Measurements from ENCODE around the gene SERTAD4.

The SERTAD4 gene

DNA sequence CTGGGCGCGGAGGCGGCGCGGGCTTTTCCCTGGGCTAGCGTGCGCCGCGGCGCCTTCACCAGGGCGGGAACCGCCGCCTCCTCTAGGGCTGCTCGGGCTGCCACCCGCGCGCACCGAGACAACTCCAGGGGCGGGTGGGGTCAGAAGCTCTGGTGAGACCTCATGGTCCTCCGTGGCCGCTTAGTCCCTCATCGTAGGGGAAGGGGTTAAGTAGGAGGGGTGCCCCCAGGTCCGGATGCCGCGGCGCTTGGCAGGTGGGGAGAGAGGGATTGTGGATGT is 559 bp downstream of the SERTAD4 start:
- DNase-seq (ENCODE audit: low read depth in 2 of 2) = no peak

DNA sequence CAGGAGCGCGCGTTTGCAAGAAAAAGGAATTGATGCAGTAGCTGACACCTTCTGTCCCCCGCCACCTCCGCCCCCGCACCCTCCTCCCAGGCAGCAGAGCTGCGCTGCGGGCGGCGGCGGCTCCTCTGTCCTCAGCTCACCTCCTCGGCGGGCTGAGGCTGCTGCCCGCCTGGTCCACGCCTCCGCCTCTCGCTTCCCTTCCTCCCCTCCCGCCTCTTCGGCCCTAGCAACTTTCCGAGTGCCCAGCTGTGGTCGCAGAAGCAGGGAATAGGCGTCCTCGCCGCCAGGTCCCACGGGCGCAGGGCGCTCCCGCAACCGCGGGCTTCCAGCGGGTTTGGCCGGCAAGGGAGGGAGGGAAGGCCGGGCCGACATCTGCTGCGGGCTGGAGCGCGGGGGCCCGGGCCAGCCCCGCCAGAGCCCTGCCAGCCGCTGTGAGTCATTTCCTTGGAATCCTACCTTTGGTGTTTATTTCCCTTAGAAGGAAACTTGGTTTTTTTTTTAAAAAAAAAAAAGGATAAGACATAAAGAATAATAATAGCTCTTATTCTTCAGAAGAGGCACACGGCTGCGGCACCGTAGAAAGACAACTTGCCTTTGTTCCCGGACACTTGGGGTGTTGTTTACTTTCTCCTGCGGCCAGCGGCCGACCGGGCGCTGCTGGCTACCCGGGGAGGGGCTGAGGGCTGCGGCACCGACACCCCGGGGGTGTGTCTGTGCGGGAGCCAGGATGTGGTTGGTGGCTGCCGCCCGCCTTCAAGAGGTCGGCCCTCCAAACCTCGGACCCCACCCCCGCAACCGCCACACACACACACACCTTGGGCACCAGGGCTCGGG is 1.1 kb downstream of the SERTAD4 start:
- no peak for DNase-seq (ENCODE audit: low read depth in 2 of 2)

DNA sequence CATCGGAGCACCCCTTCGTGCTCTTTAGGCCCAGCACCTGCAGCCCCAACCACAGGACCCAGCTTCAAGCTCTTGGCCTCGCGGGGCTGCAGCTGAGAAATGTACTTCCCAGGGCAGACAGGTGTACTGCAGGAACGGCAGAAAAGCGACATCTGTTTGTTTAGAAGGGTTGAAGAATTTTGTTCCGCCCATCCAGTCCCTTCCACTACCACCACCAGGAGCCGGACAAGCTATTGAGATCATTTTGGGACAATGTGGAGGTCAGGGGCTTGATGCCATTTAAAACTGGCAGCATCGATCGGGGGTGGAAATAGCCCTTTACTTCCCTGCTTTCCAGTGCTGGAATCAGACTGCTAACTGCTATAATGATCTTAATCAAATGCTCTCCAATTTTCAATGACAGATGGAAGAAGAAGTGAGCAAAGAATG is 1.7 kb downstream of the SERTAD4 start:
- DNase-seq (ENCODE audit: low read depth in 2 of 2) = no peak

DNA sequence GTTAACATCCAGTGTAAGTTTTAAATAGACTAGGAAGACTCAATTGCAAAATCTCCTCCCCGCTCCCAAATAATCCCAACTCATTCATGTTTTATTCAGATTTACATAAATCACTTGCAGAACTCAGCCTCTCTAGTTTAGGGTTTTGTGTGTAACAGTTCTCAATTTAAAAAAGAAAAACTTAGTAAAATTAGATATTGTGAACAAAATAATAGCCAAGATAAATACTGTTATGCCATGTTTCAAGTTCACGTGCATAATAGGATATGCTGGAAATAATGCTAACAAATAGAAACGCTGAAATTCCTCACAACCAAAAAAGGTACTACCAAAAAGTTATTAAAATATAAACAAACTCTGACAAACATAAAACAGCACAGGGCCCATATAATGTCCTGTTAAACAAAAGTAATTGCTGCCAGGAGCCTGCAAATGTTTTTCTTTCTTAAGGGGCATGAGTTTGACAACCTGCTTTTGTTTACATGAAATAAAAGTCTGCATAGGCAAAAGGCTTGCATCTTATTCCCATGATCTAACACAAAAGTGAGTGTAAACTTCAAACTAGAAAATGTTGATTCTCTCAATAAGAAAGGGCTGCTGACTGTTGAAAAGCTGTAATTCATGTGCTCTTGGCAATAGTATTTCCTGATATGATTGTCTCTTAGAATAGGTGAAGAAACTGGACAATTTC is 2.9 kb downstream of the SERTAD4 start:
- DNase-seq (ENCODE audit: low read depth in 2 of 2) = no peak

DNA sequence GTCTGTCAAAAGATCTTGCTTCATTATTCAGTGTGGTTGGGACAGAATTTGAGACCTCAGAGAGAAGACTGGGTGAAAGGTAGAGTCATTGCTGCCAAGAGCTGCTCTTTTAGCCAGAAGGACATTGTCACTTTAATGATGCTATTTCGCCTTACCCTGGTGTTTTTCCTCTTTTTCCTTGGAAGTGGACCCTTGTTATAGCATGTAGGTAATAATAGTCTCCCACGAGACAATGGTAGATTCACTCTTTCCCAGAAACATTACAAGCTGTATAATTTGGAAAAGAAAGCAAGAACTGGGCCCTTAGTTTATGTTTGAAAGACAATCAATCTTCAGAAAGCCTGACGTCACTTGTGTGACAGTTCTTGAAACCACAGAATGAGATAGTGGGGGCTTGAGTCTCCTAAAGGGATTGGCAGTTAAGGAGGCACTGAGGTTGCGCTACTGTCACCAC is 3.8 kb downstream of the SERTAD4 start:
- no peak for DNase-seq (ENCODE audit: low read depth in 2 of 2)

DNA sequence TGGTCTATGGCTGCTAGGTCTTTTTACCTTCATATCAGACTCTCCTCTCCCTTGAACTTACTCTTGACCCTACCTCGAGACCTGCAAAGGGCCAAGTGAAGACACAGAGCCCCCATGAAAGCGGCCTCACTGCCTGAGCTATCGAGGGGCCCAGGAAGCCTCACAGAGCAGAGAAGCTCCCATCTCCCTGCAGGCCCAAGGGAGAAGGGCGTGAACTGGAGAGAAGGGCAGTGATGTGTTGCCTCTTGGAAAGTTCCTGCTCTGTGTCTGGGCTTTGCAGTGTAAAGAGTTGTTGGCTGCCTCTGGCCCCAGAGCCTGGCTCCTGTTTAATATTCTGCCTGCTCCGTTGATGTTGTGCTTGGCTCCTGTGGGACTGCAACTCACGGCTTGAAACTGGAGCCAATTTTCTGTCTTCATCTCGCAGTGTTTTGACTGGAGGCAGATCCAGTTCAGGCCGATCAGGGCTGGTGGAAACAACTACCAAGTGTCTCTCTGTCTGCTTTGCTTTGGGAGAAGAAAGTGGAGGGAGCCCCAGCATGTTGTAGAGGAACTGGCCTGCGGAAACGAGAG is 4.3 kb downstream of the SERTAD4 start:
- DNase-seq (ENCODE audit: low read depth in 2 of 2) = no peak

DNA sequence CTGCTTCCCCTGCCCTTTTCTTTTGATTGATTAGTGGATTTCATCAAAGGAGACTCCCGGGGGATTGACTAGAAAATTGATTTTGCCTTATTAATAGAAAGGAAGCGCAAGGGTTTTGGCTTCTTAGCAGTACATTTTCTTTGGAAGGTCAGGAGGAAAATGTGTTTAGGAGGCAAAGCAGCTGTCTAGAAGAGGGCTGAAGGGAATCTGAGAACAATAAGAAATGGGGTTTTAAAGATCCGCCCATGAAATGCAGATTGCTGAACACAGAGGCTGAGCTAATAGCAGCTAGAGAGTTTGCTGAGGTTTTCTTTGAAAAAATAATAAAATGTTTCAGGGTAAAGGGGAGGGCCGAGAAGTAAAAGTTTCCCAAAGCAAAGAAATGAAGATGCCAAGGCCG is 4.9 kb downstream of the SERTAD4 start:
- DNase-seq (ENCODE audit: low read depth in 2 of 2) = no peak

DNA sequence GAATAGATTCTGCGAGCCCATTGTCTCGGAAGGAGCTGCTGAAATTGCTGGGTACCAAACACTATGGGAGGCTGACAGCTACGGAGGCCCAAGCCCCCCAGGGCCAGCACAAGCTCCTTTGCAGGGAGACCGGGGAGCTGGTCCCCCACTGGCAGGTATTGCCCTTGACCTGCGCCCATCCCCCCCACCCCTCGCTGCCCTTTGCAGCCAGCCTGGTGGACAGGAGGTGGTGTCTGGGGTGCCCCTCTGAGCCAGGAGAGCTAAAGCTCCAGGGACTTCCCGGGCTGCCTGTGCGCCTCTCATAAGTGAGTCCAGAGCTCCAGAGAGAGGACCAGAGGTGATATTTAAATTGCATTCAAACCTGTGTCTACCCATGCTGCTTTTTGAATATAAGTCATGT is 5.4 kb downstream of the SERTAD4 start:
- DNase-seq (ENCODE audit: low read depth in 2 of 2) = no peak

DNA sequence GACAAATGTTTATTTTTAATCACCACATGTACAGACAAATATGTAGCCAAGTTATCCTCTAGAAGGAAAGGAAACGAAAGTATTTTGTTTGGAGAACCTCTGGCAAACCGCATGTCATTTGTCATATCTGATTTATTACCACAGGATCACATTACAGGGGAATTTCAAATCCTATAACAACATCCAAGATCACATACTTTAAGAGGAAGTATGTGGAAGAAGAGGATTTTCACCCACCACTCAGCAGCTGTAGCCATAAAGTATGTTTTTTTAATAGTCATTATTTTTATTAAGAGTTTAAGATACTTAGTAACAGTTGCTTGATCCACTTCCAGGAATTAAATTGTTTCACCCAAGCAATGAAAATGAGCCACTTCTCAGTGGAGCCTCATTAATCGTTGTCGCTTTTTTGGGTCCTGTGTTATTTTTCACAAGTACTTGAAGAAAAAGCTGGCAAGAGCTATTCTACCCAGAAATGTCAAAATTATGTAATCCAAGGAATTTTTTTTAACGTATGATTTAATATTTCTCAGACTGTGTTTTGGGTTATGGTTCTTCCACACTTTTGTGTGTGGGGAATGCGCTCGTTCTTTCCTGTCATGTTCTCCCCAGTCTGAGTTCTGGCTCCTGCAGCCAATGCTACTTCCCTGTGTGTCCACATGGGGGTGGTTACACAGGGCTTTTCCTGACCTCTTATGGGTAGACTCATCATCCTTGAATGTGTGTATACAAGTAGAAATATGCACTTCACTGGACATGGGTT is 6.9 kb downstream of the SERTAD4 start:
- DNase-seq (ENCODE audit: low read depth in 2 of 2) = no peak

DNA sequence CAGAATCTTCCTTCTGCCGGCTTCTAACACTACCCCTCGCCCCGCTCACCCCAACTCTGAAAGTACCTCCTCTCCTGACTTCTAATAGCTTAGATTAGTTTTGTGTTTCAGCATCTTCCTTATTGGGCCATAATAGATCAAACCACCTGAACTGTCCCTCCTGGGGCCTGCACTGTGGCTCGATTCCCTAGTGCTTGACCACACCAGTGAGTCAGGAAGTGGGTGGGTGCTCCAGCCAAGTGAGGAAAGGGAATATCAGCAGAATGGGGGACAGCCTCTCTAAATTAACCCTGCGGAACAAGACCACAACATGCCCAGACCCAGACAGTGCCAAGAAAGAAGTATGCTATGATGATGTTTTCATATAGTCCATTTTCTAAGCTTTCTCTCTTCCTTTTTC is 8.5 kb downstream of the SERTAD4 start:
- no peak for DNase-seq (ENCODE audit: low read depth in 2 of 2)

DNA sequence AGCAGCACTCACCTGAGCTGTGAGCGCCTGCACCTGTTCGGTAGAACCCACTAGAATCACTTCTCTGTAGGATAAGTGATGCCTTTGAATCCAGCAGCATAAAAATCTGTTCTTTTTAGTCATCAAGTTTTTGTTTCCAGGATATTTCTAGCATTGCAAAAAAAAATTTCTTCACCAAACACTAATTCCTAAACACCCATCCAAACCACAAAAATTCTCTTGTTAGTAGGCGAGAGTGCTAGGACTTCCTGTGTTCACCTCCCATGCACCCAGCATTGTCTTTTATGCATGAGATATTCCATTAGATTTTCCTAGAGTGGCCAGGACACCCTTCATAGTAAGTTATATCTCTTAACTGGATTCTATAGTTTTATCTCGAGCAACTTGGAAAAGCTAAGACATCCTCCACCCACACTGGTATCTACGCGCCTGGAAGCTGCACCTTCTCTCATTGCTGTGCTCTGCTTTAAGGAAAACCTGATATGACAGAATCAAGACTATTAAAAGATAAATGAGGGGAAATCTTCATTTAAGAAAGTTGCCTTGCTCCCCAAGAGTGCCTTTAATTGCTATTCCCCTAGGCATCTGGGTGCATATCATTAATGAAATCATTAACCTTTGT is 12.3 kb downstream of the SERTAD4 start:
- DNase-seq (ENCODE audit: low read depth in 2 of 2) = no peak

DNA sequence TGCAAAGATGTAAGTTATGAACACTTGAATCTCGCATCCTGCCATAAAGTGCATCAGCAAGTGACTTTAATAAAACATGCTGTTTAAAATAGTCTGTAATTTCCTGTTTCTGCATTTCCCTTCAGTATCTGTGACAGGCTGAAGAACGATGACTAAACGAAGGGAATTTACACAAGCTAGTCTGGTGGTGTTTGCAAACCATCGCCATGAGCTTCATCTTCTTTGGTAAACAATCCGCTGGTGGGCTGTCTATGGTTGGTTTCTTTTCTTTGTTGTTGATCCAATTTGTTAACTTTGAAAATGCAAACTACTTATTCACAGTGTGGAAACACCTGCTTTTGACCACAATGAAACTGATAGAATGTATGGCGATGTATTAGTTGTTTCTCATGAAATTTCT is 13.9 kb downstream of the SERTAD4 start:
- no peak for DNase-seq (ENCODE audit: low read depth in 2 of 2)

DNA sequence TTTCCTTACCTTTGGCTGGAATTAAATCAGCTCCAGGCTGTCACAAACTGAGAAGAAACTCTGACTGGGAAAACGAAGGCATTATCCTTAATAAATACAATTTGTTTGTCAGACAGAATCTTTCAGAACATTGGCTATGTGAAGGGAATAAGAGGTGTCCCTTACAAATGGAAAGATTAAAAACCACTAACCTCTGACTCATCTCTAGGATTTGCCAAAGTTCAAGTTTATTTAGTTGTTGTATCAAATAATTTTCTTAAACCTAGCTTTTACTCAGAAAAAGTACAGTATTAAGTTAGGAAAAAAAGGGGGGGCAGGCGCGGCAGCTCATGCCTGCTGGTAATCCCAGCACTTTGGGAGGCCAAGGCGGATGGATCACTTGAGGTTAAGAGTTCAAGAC is 15.7 kb downstream of the SERTAD4 start:
- DNase-seq (ENCODE audit: low read depth in 2 of 2) = no peak

DNA sequence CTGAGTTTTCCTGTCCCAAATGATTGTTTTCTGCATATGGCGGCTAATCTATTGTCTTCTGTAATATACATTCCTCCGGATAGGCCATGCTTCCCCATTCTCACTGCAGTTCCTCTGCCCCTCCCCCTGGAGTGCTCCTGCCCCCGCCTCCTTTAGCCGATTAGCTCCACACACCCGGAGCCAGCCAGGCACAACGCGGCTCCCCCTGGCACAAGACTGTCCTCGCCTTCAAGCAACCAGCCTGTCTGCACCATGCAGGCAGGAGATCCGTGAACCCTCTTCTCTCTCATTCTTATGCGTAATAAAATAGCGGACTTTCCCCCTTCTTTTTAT is 18.0 kb downstream of the SERTAD4 start:
- DNase-seq (ENCODE audit: low read depth in 2 of 2) = no peak

DNA sequence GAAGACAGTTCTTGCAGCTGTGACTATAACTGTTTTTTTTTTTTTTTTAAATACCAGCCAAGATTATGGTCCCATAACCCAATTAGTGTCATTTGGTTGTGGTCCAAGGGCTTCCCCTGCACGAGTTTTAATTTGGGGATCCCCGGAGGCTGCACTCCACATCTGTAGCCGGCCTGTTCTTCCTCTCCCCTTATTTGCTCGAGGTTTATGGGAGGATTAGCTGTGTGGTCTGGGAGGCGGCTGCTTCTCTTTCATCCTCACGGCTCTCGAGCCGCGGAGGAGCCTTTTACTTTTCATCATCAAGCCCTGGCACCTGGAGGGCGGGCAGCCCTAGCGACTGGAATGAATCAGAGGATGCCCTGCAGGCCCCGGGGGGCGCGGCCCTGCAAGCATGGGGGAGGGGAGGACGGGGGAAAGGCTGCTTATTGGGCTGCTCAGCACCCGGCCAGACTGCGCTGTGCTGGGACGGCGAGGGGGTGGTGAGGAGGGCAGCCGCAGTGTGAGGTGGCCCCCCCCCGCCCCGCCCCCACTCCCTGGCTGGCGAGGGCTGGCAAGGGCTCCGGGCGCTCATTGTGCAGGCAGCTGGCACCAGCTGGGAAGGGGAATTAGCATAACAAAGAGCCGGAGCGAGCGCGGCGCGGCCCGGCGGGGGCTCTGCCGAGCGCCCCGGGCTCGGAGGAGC is 18.5 kb downstream of the SERTAD4 start:
- no peak for DNase-seq (ENCODE audit: low read depth in 2 of 2)

DNA sequence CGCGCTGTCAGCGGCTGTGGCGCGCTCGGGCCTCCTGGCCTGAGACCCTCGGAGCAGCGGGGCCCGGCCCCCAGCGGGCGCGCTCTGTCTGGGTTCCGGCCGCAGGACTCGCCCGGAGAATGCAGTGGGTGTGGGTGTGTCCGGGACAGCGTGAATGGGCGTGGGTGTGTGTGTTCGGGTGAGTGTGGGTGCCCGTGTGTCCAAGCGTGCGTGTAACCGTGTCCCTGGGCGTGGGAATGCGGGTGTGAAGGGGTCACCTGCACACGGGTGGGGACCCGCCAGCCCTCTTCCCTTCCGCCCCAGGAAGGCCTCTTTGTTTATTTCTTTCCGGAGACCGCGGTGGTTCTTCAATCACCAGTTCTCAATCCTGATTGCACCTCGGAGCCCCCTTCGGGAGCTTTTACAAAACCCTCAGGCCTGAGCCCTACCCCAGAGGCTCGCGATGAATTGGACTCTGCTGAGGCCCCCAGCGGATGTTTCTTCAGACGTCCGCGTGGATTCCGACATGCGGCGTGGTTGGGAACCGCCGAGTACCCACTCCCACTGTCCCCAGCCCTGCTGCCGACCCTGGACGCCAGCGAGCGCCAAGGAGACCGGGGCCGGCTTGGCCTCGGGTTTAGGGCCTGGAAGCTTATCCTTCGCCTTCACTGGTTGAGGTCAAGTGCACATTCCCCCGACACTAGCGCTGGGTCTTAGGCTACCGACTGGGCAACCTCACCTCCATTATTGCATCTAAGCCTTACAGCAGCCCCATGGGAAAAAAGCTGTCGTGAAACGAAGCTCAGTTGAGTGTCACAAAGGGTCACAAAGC is 19.3 kb downstream of the SERTAD4 start:
- no peak for DNase-seq (ENCODE audit: low read depth in 2 of 2)

DNA sequence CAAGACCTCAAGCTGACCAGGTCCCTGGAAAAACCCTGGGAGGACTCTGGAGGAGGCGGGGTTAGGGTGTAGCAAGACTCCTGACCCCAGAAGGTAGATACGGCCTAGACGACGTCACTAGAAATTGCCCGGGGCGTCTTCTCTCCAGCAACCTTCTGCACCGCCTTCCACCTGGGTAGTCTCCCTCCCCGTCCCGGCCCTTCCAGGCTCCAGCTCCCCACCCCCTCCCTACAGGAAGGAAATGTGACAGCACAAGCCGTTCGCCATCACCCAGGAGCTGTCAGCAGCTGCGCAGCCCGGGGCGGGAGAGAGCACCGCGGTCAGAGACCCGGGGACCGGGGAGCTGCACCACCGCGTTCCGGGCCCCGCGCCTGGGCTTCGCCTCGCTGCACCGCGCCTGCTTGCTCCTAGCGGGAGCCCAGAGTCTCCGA is 20.0 kb downstream of the SERTAD4 start:
- no peak for DNase-seq (ENCODE audit: low read depth in 2 of 2)

DNA sequence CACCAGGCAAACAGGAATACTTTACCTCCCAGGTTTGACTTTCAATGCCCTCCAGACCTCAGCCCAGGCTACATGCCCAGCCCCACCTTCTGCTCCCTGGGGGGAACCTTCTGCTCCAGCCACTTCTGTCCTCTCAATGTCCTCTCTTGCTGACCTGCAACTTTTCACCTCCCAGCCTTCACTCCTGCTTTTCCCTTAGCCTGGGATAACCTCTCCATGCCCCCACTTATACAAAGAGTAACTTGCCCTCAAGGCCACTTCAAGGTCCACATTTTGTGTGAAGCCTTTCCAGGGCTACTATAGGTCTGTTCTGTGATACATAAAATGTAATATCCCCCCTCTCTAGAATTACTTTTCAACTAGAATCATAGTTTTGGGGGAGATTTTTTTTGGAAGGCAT is 21.7 kb downstream of the SERTAD4 start:
- DNase-seq (ENCODE audit: low read depth in 2 of 2) = no peak

DNA sequence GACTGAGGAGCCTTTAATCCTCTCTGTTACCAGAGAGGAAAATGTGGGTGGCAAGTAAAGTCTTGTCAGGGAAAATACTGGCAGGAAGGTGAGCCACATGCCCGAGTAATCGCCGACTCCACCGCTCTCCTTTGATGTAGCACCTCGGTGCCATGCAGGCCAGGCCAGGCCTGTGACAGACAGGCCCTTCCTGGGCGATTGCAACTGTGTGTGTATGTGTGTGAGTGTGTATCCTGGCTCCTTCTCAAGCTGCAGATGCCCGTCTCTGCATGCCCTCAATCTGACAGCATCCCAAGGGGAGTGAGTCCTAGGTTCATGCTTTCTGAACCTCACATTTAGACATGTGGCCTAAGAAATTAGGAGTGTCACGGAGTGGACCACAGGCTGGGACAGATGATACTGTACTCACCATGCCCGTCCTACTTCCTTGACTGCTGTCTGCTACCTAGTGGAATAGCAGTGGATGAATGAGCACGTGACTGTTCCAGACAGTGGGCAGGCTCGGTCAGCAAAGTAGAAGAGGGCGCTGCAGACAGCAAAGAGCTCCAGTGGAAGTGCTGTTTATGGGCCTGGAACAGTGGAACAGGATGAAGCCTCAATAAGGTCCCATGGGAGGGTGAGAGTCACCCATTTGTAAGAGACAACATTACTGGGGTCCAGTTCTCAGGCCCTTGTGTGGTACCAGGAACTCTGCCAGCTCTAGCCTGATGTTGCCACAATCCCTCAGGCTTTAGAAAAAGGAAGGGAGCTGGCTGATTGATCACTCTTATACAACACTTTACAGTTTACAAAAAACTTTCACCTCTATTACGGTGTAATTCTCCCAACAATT is 25.3 kb downstream of the SERTAD4 start:
- no peak for DNase-seq (ENCODE audit: low read depth in 2 of 2)

DNA sequence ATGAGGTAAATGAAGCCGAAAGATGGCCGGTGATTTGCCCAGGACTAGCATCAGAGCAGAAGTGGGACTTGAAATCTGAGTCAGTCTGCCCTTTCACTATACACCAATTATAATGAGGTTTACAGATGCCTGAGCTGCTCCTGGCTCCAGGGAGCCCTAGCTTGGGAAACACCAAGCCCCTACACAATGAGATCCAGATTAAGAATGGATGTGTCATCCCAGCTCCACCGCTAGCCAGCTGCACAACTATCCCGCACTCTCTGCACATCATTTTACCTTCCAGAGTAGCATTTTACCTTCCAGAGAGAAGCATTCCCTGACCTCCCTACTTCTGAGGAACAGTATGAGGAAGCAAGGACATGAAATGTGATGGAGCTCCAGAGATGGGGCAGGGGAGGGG is 27.0 kb downstream of the SERTAD4 start:
- no peak for DNase-seq (ENCODE audit: low read depth in 2 of 2)
